DOHH2 (cell line): ENCODE measurements around the gene ADGRL2.

ENCODE experiments used
- EZH2phosphoT487 ChIP-seq: fragments of 200-600 bp; sonication (generic); IDR thresholded peaks from 2 replicates; pipeline ENCODE4 v1.6.1; 2017; ENCODE audit warnings: borderline replicate concordance, mild to moderate bottlenecking, antibody characterized with exemption, low read length, moderate library complexity, mixed read lengths
- TF ChIP-seq, protein P1 (sequence below): fragments of 200-600 bp; sonication (generic); IDR thresholded peaks from one replicate; pipeline ENCODE4 v1.5.1; 2014; ENCODE audit warnings: antibody characterized with exemption, mild to moderate bottlenecking, low read depth, low read length; ENCODE audit not compliant: poor library complexity, severe bottlenecking

DNA sequence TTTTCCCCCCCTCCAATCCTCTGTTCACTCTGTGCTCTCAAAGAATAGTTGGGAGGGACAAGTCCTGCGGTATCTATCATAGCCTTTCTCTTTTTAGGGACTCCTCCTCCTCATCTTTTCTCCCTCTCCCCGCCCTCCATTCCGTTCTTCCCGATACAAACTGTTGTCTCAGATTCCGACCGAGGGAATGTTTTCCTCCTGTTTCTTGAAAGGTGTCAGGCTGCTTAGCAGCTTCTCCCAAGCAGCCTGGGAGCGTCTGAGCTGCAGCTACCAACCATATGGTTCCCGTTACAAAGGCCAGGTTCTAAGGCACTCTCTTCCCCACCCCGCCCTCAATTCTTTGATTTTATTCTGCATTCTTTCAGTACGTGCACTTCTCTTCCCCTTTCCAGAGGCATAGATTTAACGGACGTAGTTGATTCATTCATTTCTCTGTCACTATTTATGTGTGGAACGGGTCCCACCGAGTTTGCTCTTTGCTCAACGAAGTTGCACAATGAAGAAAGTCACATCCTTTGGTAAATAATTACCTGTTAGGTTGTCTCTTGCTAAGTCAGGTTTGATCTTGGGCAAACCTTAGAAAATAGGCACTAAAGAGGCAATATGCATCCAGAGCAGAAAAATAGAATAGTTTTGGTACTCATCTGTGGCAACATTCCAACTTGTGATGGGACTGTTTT is 2.8 kb downstream of the ADGRL2 start:
- TF ChIP-seq, protein P1, sequence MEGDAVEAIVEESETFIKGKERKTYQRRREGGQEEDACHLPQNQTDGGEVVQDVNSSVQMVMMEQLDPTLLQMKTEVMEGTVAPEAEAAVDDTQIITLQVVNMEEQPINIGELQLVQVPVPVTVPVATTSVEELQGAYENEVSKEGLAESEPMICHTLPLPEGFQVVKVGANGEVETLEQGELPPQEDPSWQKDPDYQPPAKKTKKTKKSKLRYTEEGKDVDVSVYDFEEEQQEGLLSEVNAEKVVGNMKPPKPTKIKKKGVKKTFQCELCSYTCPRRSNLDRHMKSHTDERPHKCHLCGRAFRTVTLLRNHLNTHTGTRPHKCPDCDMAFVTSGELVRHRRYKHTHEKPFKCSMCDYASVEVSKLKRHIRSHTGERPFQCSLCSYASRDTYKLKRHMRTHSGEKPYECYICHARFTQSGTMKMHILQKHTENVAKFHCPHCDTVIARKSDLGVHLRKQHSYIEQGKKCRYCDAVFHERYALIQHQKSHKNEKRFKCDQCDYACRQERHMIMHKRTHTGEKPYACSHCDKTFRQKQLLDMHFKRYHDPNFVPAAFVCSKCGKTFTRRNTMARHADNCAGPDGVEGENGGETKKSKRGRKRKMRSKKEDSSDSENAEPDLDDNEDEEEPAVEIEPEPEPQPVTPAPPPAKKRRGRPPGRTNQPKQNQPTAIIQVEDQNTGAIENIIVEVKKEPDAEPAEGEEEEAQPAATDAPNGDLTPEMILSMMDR: no peak
- TF ChIP-seq EZH2phosphoT487: no peak
